DOHH2 (cell line): ENCODE data around the gene PEX5.

ENCODE experiments used
- H3F3A ChIP-seq: fragments of 200-600 bp; sonication (generic), shearing (Covaris generic); 2 replicates; pipeline ENCODE4 v1.6.0; 2016; ENCODE audit warnings: antibody characterized with exemption, mild to moderate bottlenecking; ENCODE audit not compliant: control insufficient read depth, insufficient read depth
- H3K27ac ChIP-seq: fragments of 200-600 bp; sonication (generic); 2 replicates; pipeline ENCODE4 v1.5.1; 2014; ENCODE audit warnings: low read depth, mild to moderate bottlenecking, low read length, moderate library complexity
- H3K27me3 ChIP-seq: fragments of 200-600 bp; sonication (generic); 2 replicates; pipeline ENCODE4 v1.6.1; 2014; ENCODE audit warnings: mild to moderate bottlenecking, low read length, mixed read lengths; ENCODE audit not compliant: control insufficient read depth
- H3K36me3 ChIP-seq: fragments of 200-600 bp; sonication (generic); 2 replicates; pipeline ENCODE4 v1.6.1; 2014; ENCODE audit warnings: mild to moderate bottlenecking, low read length, moderate library complexity, mixed read lengths; ENCODE audit not compliant: control insufficient read depth
- H3K4me1 ChIP-seq: fragments of 200-600 bp; sonication (generic); 2 replicates; pipeline ENCODE4 v1.6.1; 2014; ENCODE audit warnings: mild to moderate bottlenecking, low read length, mixed read lengths; ENCODE audit not compliant: control insufficient read depth
- H3K4me2 ChIP-seq: fragments of 200-600 bp; sonication (generic); 2 replicates; pipeline ENCODE4 v1.6.0; 2014; ENCODE audit warnings: mild to moderate bottlenecking, low read length, moderate library complexity
- H3K4me3 ChIP-seq: fragments of 200-600 bp; sonication (generic); 2 replicates; pipeline ENCODE4 v1.5.1; 2014; ENCODE audit warnings: mild to moderate bottlenecking, low read length, mixed read lengths
- H3K79me2 ChIP-seq: fragments of 200-600 bp; sonication (generic); 2 replicates; pipeline ENCODE4 v1.6.1; 2014; ENCODE audit warnings: mild to moderate bottlenecking, low read length, mixed read lengths; ENCODE audit not compliant: control insufficient read depth
- H3K9me2 ChIP-seq: fragments of 200-600 bp; sonication (generic); replicated peaks from 2 replicates; pipeline ENCODE4 v1.6.1; 2014; ENCODE audit warnings: mild to moderate bottlenecking, low read length, mixed read lengths; ENCODE audit not compliant: control insufficient read depth
- H3K9me3 ChIP-seq: fragments of 200-600 bp; sonication (generic); 2 replicates; pipeline ENCODE4 v1.6.1; 2014; ENCODE audit warnings: antibody characterized with exemption, low read length, mixed read lengths; ENCODE audit not compliant: control insufficient read depth, insufficient read depth
- H4K20me1 ChIP-seq: fragments of 200-600 bp; sonication (generic); 2 replicates; pipeline ENCODE4 v1.6.0; 2014; ENCODE audit warnings: low read depth, mild to moderate bottlenecking, antibody characterized with exemption, low read length, moderate library complexity; ENCODE audit not compliant: control insufficient read depth, insufficient read depth
- EZH2phosphoT487 ChIP-seq: fragments of 200-600 bp; sonication (generic); IDR thresholded peaks from 2 replicates; pipeline ENCODE4 v1.6.1; 2017; ENCODE audit warnings: borderline replicate concordance, mild to moderate bottlenecking, antibody characterized with exemption, low read length, moderate library complexity, mixed read lengths
- TF ChIP-seq, protein P1 (sequence below): fragments of 200-600 bp; sonication (generic); IDR thresholded peaks from one replicate; pipeline ENCODE4 v1.5.1; 2014; ENCODE audit warnings: antibody characterized with exemption, mild to moderate bottlenecking, low read depth, low read length; ENCODE audit not compliant: poor library complexity, severe bottlenecking

Gene PEX5

DNA sequence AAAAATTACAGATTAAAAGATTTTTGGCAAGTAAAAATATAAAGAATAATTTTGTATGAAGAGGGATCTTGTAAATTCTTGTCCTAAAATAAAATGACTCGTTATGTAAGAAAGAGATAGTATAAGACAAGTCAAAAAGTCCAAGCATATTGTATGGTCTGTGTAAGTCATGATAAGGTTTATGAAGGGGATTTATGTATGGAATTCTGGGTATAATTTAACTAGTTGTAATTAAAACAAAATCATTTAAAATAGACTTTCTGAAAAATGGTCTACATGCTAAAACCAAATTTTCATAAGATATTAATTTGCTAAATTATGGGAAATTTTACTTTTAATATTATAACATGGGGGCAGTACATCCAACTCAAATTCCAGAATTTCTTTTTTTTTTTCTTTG lies 17.6 kb upstream of the PEX5 start:
- H3F3A ChIP-seq, result no peaks in the 10 kb centered on the region
- no peak overlapping the region for H3K27ac ChIP-seq
- H3K4me3 ChIP-seq, result no peak overlapping the region
- no peaks in the 10 kb centered on the region for H3K79me2 ChIP-seq
- H3K36me3 ChIP-seq, result no peaks in the 10 kb centered on the region
- no peaks in the 10 kb centered on the region for H3K27me3 ChIP-seq
- H3K4me1 ChIP-seq, result no peaks in the 10 kb centered on the region
- TF ChIP-seq, protein P1, sequence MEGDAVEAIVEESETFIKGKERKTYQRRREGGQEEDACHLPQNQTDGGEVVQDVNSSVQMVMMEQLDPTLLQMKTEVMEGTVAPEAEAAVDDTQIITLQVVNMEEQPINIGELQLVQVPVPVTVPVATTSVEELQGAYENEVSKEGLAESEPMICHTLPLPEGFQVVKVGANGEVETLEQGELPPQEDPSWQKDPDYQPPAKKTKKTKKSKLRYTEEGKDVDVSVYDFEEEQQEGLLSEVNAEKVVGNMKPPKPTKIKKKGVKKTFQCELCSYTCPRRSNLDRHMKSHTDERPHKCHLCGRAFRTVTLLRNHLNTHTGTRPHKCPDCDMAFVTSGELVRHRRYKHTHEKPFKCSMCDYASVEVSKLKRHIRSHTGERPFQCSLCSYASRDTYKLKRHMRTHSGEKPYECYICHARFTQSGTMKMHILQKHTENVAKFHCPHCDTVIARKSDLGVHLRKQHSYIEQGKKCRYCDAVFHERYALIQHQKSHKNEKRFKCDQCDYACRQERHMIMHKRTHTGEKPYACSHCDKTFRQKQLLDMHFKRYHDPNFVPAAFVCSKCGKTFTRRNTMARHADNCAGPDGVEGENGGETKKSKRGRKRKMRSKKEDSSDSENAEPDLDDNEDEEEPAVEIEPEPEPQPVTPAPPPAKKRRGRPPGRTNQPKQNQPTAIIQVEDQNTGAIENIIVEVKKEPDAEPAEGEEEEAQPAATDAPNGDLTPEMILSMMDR, result no peak
- no peak for TF ChIP-seq EZH2phosphoT487
- H3K9me2 ChIP-seq, result no peaks in the 10 kb centered on the region
- no peaks in the 10 kb centered on the region for H4K20me1 ChIP-seq
- no peak overlapping the region for H3K4me2 ChIP-seq
- H3K9me3 ChIP-seq, result peaks cover 33% of the 10 kb centered on the region

DNA sequence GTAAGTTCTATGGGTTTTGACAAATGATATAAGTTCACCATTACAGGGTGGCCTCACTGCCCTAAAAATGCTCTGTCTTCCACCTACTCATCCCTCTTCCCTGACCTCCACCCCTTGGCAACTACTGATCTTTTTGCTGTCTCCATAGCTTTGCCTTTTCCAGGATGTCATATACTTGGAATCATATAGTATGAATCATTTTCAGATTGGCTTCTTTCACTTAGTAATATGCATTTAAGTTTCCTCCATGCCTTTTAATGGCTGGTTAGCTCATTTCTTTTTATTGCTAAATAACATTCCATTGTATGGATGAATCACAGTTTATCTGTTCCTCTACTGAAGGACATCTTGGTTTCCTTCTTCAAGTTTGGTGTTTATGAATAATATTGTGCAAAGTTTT lies 14.0 kb upstream of the PEX5 start:
- Histone ChIP-seq H3K27ac (no peak overlapping the region), H3K4me3 (no peak overlapping the region), H3K36me3 (no peaks in the 10 kb centered on the region), H3K4me1 (no peaks in the 10 kb centered on the region), H3K27me3 (peaks cover 5% of the 10 kb centered on the region; the same call in 1 of the 2 replicates), H3K9me3 (peaks cover 12% of the 10 kb centered on the region), H3K79me2 (no peaks in the 10 kb centered on the region), H3K4me2 (no peak overlapping the region), H3K9me2 (no peaks in the 10 kb centered on the region), H4K20me1 (no peaks in the 10 kb centered on the region), H3F3A (no peaks in the 10 kb centered on the region)
- TF ChIP-seq, protein P1, result no peak
- no peak for TF ChIP-seq EZH2phosphoT487

DNA sequence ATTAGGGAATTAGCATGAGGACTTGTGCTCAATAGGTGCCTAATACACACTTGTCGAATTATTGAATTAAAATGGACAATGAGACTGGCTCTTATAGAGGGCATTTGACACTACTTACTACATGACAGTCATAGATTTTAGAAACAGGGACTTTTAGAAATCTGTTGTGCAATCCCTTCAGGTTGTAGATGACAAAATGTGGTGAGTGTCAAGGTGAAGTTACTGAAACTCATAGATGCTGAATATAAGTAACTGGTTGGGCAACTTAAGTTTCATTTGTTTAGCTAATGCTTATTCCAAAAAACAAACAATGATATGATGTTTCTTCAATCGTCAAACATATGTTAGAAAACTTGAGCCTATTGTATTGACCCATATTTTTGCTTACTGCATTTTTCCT lies 12.9 kb upstream of the PEX5 start:
- no peak overlapping the region for H3K4me2 ChIP-seq
- peaks cover 5% of the 10 kb centered on the region; the same call in 1 of the 2 replicates for H3K27me3 ChIP-seq
- no peak for TF ChIP-seq EZH2phosphoT487
- TF ChIP-seq, protein P1, result no peak
- H3K27ac ChIP-seq, result no peak overlapping the region
- no peaks in the 10 kb centered on the region for H4K20me1 ChIP-seq
- no peaks in the 10 kb centered on the region for H3K9me2 ChIP-seq
- no peaks in the 10 kb centered on the region for H3F3A ChIP-seq
- no peaks in the 10 kb centered on the region for H3K79me2 ChIP-seq
- H3K36me3 ChIP-seq, result no peaks in the 10 kb centered on the region
- no peaks in the 10 kb centered on the region for H3K4me1 ChIP-seq
- peaks cover 11% of the 10 kb centered on the region for H3K9me3 ChIP-seq
- no peak overlapping the region for H3K4me3 ChIP-seq
